DOHH2 (cell line): ENCODE results near the gene AIP.

Source experiments
- EZH2phosphoT487 ChIP-seq: fragments of 200-600 bp; sonication (generic); IDR thresholded peaks from 2 replicates; pipeline ENCODE4 v1.6.1; 2017; ENCODE audit warnings: borderline replicate concordance, mild to moderate bottlenecking, antibody characterized with exemption, low read length, moderate library complexity, mixed read lengths
- TF ChIP-seq, protein P1 (sequence below): fragments of 200-600 bp; sonication (generic); IDR thresholded peaks from one replicate; pipeline ENCODE4 v1.5.1; 2014; ENCODE audit warnings: antibody characterized with exemption, mild to moderate bottlenecking, low read depth, low read length; ENCODE audit not compliant: poor library complexity, severe bottlenecking

DNA sequence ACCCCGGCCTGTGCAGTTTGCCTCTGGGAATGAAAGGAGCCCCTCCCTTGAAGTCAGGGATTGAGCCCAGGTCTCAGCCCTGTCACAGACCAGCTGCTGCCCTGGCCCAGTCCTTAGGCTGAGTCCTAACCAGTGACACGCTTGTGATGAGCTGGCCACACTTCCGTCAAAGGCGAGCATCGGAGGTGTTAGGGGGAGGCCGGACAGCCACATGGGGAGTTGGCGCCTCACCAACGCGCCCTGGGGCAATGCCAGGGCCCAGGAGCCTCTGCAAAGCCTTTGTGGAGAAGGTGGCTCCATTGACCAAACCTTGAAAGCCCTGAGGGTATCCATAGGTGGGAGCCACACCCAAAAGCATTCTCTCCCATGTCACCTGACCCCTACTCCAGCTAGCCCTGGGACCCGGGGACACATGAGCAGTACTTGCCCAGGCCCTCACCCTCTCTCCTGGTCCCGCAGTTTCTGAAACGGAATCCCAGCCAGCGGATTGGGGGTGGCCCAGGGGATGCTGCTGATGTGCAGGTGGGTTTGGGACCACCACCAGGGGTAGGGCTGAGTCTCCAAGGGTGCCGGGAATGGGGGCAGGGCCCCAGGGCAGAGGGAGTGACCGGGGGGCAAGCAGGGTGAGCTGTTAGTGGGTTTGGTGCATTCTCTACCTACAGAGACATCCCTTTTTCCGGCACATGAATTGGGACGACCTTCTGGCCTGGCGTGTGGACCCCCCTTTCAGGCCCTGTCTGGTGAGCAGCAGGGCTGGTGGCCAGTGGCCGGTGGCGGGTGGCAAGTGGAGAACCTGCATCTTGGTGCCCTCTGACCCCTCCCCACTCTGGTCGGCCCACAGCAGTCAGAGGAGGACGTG is 49.1 kb upstream of the AIP start:
- TF ChIP-seq, protein P1, sequence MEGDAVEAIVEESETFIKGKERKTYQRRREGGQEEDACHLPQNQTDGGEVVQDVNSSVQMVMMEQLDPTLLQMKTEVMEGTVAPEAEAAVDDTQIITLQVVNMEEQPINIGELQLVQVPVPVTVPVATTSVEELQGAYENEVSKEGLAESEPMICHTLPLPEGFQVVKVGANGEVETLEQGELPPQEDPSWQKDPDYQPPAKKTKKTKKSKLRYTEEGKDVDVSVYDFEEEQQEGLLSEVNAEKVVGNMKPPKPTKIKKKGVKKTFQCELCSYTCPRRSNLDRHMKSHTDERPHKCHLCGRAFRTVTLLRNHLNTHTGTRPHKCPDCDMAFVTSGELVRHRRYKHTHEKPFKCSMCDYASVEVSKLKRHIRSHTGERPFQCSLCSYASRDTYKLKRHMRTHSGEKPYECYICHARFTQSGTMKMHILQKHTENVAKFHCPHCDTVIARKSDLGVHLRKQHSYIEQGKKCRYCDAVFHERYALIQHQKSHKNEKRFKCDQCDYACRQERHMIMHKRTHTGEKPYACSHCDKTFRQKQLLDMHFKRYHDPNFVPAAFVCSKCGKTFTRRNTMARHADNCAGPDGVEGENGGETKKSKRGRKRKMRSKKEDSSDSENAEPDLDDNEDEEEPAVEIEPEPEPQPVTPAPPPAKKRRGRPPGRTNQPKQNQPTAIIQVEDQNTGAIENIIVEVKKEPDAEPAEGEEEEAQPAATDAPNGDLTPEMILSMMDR = no peak
- TF ChIP-seq EZH2phosphoT487 = no peak
